Suppressor macrophage treated with lipopolysaccharide for 1 hour (primary cell): ENCODE results near the gene ZNF783.
"Not testable (repeated sequence)": the region's sequence is repeated elsewhere in the genome, so short reads cannot be mapped to it uniquely, and the experiment has no call there.

Experiments used
- DNase-seq, 3 donors: peaks; one replicate each; pipeline ENCODE4 v3.0.0-alpha.2; 2020 to 2022

ZNF783 gene

DNA sequence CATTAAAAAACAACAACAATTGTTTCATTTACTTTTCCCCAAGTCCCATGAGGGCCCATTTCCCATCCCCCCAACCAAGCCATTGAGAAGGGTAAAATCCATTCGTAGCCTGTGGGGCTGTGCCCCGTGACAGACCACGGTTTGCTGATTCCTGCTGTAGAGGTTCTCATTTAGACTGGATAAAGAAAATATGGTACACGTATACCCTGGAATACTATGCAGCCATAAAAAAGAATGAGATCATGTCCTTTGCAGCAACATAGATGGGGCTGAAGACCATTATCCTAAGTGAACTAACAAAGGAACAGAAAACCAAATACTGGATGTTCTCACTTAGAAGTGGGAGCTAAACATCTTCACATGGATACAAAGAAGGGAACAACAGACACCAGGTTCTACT, 44.9 kb downstream of the ZNF783 start:
- DNase-seq, result no peak

DNA sequence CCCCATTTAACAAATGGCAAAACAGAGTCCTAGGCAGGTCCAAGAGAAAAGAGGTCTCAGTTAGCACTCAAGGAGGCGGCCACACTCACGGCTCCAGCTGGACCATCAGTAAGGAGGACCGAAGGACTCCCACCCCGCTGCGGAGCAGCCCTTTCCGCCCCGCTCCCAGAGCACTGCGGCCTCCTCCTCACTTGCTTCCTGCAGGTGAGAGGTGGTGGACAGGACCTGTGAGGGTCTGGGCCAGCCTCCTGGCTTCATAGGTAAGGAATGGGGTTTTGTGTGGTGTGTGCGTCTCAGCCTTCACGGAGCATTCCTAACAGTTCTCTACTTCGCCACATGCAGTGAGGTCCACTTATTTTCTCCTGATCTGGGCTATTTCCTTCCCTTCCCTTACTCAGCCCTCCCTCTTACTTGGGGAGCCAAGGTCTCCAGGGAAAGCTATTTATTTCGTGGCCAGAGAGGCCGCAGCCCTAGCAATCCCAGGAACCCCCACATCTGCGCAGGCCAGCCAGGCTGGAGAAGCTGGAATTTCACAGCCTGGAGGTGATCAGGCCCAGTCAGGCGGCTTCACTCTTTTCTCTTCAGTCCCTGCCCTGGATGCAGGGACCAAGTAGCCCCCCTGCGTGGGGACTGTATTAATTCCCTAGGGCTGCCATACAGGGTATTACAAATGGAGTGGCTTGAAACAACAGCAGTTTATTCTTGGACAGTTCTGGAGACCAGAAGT, 45.9 kb downstream of the ZNF783 start:
- no peak for DNase-seq

DNA sequence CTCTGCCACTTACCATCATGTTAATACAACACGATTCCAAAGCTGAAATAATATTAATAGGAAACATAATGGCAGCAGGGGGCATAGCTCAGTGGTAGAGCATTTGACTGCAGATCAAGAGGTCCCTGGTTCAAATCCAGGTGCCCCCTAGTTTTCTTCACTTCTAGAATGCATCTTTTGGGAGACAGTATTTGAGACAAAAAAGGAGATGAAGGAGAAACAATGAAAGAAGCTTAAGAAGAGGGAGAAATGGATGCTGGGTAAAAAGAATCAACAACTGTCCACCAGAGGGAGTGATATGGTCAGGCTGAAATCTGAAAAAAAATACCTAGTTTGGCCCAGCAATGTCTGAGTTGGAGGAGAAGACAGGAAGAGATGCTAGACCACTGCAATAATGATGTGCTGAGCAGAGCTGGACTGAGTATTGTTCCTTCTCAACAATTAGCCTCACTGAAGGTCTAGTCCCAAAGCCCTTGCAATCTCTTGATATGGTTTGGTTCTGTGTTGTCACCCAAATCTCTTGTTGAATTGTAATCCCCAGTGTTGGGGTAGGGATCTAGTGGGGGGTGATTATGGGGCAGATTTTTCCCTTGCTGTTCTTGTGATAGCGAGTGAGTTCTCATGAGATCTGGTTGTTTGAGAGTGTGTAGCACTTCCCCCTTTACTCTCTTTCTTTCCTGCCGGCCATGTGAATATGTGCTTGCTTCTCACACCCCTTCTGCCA, 48.3 kb downstream of the ZNF783 start:
- peak; percentile 25 to 49 (median 41) for DNase-seq

DNA sequence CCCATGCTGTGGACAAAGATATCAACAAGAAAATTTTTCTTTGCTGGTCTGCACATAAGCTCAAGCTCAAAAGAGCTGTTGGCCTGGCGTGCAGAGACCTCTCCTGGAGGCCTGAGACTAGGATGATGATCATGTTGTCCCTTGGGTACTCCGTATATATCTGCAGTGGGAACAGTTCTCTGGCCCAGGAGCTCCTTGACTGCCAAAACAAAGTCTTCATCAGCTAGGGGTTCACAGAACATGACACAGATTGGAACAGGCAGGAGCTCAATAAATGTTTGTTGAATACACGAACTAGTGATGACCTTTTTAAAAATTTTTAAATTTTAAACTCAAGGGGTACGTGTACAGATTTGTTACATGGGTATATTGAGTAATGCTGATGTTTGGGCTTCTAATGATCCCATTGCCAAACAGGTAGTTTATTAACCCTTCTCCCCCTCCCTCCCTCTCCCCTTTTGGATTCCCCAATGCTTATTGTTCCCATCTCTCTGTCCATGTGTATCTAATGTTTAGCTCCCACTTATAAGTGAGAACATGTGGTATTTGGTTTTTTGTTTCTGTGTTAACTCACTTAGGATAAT, 49.1 kb downstream of the ZNF783 start:
- DNase-seq, result no peak

DNA sequence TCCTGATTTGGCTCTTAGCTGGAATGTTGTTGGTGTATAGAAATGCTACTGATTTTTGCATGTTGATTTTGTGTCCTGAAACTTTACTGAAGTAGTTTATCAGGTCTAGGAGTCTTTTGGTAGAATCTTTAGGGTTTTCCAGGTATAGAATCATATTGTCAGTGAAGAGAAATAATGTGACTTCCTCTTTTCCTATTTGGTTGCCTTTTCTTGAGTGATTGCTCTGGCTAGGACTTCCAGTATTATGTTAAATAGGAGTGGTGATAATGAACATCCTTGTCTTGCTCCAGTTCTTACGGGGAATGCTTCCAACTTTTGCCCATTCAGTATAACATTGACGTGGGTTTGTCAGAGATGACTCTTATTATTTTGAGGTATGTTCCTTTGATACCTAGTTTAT, 52.0 kb downstream of the ZNF783 start:
- DNase-seq, result no peak

DNA sequence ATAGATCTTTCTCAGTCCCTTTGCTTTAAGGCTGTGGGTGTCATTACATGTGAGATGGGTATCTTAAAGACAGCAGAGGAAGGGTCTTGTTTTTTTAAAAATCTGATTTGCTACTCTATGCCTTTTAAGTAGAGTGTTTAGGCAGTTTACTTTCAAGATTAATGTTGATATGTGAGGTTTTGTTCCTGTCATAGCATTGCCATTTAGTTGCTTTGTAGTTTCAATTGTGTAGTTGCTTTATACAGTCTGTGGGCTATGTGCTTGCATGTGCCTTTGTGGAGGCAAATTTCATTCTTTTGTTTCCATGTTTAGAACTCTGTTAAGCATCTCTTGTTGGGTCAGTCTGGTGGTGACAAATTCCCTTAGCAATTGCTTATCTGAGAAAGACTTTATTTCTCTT, 54.6 kb downstream of the ZNF783 start:
- DNase-seq, result no peak

DNA sequence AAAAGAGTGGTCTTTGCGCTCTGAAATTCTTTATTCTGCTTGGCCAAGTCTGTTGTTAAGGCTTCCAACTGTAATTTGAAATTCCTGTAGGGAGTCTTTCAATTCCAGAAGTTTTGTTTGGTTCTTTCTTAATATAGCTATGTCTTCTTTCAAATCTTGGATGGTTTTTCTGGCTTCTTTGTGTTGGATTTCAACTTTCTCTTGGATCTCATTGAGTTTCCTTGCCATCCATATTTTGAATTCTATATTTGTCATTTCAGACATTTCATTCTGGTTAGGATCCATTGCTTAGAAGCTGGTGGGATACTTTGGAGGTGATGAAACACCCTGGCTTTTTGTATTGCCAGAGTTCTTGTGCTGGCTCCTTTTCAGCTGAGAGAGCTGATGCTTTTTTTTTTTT, 55.5 kb downstream of the ZNF783 start:
- no peak for DNase-seq

DNA sequence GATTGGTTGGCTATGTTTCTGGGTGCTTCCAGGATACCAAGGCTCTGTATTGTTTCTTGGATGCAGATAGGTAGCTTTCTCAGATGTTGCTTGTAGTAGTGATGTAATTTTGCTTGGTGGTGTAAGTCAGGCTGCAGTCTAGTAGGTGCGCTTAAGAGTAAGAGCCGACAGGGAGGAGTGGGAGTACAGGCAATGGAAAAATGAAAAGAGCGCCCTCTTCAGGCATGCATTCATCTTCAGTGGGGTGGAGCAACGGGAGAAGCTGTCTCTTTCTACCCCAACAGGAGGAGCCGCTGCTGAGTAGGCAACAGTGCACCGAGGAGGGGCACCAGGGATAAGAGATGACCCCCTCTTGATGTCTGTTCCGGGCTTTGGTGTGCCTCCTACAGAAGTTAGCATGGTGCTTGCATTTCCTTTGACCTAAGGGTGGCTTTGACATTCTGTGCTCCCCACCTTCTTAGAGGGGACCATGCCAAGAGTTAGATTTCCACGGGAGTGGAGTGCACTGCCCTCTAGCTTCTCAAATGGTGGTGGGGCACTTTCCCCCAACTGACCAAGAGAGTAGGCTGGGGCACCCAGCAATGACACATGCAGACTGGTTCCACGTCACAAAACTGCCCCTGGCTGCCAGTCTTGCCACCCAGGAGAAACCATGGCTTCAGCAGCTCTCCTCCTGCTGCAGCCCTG, 56.1 kb downstream of the ZNF783 start:
- no peak for DNase-seq

DNA sequence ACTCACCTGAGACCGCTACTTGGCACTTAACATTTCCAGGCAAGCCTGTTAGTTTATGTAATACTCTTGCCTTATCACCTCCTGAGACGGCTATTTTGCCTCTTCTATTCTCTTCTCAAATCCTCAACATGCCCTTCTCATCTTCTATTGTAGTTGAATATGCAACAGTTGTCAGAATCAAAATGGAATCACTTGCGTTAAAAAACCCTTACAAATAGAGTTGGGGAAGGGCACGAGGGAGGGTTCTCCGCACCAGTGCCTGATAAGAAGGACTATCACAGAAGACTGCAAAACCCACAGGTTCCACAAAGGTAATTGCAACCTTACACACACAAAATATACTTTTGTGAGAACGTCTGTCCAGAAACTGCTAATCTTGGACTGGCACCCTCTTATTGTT, 57.4 kb downstream of the ZNF783 start:
- no peak for DNase-seq

DNA sequence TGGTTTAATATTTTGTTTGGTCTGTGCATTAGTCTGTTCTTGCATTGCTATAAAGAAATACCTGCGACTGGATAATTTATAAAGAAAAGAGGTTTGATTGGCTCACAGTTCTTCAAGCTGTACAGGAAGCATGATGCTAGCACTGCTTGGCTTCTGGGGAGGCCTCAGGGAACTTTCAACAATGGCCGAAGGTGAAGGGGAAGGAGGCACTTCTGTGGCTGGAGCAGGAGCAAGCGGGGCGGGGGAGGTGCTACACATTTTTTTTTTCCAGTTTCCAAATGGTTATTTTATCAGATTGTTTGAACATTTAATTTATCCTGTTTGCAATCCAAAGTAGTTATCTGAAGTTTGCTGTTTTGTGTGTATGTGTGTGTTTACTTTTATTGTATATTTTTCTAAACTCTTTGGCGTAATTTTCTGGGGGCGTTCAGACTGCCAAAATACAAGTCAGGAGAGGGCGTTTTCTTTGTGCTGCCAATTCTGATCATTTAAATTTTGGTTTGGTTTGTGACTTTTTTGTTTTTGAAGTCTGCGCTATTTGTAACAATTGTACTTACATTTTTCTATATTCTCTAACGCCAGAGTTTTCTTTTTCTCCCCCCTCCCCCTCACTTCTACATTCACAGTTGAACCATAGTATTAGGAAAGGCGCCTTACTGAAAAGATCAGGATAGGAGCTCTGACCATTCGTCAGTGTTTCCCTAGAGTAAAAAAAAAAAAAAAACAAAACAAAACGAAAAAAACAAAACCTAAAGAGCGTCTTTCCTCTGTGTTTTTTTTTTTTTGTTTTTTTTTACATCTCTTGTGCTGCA, 58.5 kb downstream of the ZNF783 start:
- no peak for DNase-seq

DNA sequence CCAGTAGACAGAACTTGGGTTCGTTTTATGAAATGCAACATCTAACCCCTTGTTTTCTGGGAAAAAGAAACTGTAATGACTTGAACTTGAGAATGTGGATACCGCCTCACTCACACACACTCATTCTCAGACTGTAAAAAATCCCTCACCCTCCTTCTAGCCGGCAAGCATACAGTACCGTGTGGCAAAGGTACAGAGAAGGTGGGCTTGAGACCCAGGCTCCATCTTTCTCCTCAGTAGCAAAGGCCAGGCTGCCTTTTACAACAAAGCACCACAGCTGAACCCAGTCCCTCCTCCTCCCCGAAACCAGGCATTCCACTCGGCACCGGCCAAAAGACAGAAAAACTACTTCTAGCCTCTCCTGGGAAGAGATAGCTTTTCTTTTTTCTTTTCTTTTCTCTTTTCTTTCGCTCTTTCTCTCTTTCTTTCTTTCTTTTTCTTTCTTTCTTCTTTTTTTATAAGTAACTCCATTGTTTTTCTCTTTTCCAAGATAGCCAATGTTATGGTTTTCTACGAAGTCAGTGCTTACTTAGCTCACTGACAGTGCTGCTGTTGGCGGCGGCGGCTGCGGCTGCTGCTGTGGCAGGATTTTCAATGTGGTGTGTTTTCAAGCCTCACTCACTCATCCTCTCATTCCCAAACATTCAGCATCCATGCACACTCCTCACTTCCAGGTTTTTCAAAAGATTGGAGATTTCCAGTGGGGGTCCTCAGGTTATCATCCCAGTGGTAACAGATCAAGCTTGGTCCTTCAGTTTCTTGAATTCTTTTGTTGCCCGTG, 59.3 kb downstream of the ZNF783 start:
- DNase-seq, result not testable (repeated sequence)

DNA sequence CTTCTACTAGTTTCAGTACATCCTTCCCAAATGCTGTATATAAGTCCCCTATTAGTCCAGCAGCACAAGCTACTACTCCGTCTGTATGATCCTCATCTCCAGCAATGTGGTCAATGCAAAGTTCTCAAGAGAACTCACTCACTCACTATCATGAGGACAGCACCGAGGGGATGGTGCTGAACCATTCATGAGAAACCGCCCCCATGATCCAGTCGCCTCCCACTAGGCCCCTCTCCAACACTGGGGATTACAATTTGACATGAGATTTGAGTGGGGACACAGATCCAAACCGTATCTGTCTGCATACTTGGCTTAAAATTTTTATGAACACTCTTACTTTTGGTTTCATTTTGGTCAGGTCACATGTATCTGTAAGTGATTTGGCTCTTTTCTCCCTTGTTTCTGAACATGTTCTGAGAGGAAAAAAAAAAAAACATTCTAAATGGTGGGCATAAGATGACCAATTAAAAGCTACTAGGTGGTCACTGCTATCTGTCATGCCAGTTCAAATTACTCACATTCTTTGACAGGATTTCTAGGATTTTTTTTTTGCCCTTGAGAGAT, 60.1 kb downstream of the ZNF783 start:
- DNase-seq, result no peak

DNA sequence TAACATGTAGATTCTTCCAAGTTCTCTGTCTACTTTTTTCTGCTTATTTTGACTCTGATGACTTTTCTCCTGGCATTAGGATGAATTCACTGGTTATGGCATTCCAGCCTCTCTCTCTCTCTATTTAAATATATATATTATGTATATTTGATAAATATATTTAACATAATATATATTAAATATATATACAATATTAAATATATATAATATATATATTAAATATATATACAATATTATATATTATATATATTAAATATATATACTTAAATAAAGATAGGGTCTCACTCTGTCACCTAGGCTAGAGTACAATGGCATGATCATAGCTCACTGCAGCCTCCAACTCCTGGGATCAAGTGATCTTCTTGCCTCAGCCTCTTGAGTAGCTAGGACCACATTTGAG, 60.7 kb downstream of the ZNF783 start:
- no peak for DNase-seq

DNA sequence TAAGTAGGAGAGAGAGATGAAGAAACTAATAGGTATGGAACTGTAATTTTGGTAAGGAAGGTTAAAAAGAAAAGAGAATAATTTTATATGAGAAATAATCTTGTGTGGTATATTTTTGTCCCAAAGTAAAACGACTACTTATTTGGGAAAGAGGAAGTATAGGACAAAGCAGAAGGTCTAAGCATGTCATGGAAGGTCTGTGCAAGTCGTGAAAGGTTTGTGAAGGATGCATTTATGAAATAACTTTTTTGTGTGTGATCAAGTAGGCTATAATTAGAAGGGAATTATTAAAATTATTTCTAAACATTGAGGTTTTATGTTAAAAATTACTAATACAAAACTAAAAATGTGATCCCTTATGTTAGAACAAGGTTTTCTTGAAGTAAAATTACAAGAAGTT, 63.3 kb downstream of the ZNF783 start:
- DNase-seq, result no peak

DNA sequence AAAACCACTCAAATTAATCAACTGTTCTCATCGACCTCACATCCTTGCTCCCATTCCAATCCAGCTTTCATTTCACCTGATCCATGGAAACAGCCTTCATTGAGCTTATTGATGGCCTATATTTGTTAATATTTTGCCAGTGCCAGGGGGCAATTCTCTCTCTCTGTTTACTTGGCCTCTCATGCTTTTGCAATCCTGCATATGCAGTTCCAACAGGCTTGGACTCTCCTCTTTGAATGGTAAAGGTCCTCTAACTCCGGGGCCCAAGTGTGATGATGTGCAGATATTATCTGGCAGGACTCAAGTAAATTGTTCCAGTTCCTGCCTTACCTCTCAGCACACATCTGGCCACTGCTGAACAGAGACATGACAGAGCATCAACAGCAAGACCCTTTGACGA, 67.3 kb downstream of the ZNF783 start:
- no peak for DNase-seq

DNA sequence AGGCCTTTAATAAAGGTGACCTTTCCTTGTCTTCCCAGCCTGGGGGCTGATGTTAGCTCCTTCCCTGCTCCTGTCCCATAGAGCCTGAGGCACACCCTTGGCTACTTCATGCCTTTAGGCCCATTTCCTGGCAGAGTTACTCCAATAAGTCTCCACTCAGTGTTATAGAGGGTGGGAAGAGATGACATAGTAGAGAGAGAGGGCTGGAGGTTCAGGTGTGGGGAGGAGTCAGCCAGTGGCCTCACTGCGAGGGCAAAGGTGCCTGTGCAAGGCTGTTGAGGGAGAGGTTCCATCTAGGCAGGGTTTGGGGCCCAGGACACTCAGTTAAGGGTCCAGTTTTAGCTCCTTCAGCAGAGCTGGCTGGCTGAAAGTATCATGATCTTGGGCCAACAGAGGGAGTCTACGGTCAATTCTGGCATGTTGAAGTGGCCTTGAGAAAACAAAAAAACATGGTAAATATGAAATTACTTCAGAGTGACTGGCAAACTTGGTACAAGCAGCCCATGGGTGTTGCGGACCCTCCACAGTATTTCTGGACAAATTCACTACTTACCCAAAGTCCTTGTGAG, 67.9 kb downstream of the ZNF783 start:
- no peak for DNase-seq

DNA sequence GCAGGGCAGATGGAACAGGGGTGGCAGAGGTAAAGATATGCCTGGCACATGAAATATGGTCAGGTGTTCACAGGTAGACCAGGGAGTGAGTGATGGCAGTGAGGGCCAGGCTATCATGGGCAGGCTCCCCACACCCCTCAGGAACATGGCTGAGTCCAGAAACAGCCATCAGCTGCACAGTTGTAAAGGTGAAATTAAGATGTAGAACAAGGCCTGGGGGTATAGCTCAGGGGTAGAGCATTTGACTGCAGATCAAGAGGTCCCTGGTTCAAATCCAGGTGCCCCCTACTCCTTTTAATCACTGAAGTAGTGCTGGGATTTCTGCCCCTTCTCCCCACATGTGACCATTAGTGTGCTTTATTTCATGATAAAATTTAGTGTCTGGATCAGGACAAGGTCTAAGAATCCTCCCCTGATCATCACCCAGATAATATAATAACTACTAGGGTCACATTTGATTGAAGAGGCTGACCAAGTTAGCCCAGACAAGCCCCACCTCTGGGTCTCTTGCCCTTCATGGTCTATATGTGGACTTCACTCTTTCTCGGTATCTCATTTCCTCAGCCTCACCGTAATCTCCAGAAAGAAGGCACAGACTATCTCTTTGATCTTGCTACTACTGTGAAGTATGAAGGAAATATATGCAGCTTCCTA, 69.0 kb downstream of the ZNF783 start:
- DNase-seq, result no peak

DNA sequence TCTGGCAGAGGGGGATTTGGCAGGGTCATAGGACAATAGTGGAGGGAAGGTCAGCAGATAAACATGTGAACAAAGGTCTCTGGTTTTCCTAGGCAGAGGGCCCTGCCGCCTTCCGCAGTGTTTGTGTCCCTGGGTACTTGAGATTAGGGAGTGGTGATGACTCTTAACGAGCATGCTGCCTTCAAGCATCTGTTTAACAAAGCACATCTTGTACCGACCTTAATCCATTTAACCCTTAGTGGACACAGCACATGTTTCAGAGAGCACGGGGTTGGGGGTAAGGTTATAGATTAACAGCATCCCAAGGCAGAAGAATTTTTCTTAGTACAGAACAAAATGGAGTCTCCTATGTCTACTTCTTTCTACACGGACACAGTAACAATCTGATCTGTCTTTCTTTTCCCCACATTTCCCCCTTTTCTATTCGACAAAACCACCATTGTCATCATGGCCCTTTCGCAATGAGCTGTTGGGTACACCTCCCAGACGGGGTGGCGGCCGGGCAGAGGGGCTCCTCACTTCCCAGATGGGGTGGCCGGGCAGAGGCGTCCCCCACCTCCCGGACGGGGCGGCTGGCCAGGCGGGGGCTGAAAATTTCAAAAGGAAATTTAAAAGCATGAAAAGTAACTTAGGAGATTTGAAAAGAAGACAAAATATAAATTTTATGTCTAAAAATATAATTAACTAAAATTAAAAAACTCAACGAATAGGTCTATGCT, 70.8 kb downstream of the ZNF783 start:
- not testable (repeated sequence) for DNase-seq

DNA sequence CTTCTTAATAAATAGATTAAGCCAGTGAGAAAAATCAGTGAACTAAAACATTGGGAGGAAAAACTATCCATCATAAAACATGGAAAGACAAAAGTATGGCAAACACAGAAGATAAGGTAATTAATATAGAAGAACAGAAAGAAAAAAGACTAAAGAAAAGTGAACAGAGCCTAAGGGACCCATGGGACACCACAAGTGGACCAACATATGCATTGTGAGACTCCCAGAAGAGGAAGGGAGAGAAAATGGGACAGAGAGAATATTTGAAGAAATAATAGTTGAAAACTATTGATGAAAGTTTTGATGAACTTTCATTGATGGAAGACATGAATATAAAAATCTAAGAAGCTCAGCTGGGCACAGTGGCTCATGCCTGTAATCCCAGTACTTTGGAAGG, 71.3 kb downstream of the ZNF783 start:
- no peak for DNase-seq

DNA sequence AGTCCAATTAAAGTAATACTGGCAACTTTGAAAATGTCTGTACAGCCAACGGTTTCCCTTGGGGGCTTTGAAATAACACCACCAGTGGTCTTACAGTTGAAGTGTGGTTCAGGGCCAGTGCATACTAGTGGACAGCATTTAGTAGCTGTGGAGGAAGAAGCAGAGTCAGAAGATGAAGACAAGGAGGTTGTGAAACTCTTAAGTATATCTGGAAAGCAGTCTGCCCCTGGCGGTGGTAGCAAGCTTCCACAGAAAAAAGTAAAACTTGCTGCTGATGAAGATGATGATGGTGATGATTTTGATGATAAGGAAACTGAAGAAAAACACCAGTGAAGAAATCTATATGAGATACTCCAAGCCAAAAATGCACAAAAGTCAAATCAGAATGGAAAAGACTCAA, 72.2 kb downstream of the ZNF783 start:
- no peak for DNase-seq
